Activated T-cell treated with anti-CD3 and anti-CD28 coated beads for 1 hour (primary cell): ENCODE data around the gene KRT27.
"Not testable (repeated sequence)": the region's sequence is repeated elsewhere in the genome, so short reads cannot be mapped to it uniquely, and the experiment has no call there.

Source experiments
- DNase-seq: peaks from one replicate; pipeline ENCODE4 v3.0.0-alpha.2; 2020; ENCODE audit warnings: low read depth

The KRT27 gene, protein sequence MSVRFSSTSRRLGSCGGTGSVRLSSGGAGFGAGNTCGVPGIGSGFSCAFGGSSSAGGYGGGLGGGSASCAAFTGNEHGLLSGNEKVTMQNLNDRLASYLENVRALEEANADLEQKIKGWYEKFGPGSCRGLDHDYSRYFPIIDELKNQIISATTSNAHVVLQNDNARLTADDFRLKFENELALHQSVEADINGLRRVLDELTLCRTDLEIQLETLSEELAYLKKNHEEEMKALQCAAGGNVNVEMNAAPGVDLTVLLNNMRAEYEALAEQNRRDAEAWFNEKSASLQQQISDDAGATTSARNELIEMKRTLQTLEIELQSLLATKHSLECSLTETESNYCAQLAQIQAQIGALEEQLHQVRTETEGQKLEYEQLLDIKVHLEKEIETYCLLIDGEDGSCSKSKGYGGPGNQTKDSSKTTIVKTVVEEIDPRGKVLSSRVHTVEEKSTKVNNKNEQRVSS

DNA sequence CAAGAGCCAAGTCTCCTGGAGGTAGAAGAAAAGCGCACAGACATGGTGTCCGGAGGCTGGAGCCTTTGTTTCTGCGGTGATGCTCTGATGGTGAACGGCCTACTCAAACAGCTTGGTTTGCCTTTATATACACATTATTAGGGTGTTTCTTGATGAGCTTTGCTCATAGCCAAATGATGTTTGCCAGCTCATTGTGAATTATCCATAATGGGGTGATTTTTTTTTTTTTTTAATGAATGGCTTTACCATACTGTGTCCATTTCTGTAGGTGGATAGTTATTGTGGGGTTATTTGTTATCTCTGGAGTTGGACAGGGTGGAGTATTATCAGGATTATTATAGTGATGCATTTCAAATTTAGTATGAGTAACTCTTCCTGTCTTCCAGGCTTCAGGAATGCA, at the start of gene KRT27:
Gene KRT27, minus strand, starts transcription at position 101 of the 400 bp plus-strand sequence. Its CDS starts 57 bp downstream, at position 44.
- no peak for DNase-seq

DNA sequence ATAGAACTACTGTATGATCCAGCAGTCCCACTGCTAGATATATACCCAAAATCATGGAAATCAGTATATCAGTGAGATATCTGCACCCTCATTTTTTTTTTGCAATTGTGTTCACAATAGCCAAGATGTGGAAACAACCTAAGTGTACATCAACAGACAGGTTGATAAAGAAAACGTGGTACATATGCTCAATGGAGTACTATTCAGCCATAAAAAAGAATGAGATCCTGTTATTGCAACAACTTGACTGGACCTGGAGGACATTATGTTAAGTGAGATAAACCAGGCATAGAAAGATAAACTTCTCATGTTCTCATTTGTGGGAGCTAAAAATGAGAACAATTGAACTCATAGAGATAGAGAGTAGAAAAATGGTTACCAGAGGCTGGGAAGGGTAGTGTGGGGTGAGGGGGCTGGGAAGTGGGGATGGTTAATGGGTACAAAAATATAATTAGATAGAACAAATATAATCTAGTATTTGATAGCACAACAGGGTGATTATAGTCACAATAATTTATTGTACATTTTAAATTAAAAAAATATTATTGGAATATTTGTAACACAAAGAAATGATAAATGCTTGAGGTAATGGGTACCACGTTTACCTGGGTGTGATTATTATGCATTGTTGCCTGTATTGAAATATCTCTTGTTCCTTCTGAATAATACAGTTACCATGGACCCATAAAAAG, 47.9 kb upstream of the KRT27 start:
- no peak for DNase-seq

GRCh38 chr17:40828454-40829044, 46.2 kb upstream of the KRT27 start:
- DNase-seq = no peak

- DNase-seq = no peak
Measured at GRCh38 chr17:40827746-40828453, 45.5 kb upstream of the KRT27 start.

DNA sequence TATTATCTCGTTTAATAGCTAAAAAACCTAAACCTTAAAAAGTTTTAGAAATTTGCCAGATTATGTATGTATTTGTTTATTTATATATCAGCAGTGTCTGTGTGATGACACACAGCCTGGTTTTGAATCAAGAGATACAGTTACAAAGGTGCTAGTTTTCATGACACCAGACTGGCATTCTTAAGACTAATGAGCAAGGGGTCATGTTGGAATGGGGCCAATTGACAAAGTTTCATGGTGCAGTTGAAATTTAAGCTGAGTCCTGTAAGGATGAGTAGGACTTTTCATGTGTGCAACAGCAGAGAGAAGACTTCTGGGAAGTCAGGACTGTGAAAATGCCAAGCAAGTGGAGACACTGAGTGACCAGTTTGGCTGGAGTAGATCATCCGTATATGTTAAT, 43.2 kb upstream of the KRT27 start:
- no peak for DNase-seq

DNA sequence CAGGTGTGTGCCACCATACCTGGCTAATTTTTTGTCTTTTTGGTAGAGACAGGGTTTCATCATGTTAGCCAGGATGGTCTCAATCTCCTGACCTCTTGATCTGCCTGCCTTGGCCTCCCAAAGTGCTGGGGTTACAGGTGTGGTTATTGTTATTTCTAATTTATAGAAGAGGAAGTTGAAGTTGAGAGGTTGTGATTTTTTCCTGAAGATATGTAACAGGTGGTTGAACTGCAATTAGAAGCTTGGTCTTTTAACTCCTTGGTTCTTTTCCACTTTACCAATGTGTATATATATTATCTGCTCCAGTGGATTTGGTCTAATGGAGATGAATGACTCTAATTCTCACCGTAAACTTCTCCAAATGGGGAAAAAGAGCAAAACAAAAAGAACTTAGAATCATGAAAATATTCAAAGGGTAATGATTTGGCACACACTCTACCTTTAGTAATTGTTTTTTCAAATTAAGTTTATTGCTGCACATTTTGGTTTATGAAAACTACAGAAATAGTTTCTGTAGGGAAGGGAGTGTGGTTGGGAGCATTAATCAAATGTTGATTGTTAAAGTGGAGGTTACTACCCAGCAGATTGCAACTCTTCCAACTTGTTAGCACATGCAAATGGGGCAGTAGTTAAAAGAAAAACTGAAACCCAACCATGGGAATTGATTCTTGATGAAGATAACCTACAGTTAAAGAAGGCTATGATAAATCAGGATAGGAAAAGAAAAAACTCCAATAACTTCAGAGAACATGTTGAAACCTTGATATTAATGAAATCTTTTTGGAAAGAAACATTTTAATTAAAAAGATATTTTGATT, 41.9 kb upstream of the KRT27 start:
- no peak for DNase-seq

- no peak for DNase-seq
Measured at GRCh38 chr17:40822132-40822812, 39.9 kb upstream of the KRT27 start, which contains the start of gene KRT10. KRT10 (minus strand) TSS chr17:40822614; CDS start chr17:40822585, 29 bp downstream.

DNA sequence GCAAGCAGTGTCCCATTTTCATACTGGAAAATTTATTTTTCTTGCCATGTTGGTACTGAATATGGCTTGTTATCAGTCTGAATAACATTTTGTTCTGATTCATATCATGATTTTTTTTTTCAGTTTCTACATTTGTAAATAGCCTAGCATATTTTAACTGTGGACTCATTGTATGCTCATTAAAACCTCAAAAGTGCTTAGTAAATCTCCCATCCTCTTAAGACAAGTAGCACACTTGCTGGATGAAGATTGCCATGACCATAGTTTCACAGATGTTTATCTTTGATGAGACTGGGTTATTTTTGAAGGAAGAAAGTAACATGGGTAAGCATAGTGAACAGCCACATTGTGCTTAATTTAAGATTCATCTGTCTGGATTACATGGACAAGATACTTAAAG, 39.2 kb upstream of the KRT27 start:
- no peak for DNase-seq

GRCh38 chr17:40820228-40820838, 38.0 kb upstream of the KRT27 start:
- DNase-seq = no peak

DNA sequence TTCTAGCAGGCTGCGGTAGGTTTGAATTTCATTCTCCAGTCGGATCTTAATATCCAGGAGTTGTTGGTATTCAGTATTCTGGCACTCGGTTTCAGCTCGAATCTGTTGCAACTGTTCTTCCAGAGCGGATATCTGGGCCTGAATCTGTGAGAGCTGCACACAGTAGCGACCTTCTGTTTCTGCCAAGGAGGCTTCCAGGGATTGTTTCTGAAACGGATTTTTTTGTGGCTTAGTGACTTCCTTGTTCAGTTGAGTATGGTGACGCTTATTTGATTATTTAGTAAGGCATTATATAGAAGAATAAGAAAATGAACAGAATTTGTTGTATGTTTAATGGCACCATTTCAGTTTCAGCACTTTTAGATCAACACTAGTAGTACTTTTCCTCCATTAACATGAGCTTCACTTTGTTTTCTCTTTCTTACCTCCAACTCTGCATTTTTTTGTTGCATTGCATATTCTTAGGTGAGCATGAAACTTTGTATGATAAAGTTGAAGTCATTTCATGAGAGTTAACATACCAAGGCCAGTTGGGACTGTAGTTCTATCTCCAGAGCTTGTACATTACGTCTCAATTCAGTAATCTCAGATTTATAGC, 37.3 kb upstream of the KRT27 start:
- no peak for DNase-seq

- peak; percentile 69 for DNase-seq
Measured at GRCh38 chr17:40818733-40819527, 36.6 kb upstream of the KRT27 start.

DNA sequence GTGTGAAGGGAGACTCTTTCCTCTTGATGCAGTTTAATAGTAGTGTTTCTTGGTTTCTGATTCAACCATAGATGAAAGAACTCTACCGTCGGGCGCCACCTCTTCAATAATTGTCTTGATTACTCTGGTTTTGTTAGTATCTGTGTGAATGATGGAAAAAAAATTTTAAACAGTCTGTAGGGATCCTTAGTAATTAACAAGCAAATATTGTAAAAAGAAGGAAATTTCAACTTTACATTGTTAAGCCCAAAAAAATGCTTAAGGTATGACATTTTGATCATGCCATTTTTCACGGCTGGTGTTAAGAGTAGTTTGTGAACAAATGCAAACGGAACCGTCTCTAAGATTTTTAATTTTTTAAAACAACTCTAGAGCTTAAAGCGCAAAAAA, 36.0 kb upstream of the KRT27 start:
- DNase-seq = no peak

DNA sequence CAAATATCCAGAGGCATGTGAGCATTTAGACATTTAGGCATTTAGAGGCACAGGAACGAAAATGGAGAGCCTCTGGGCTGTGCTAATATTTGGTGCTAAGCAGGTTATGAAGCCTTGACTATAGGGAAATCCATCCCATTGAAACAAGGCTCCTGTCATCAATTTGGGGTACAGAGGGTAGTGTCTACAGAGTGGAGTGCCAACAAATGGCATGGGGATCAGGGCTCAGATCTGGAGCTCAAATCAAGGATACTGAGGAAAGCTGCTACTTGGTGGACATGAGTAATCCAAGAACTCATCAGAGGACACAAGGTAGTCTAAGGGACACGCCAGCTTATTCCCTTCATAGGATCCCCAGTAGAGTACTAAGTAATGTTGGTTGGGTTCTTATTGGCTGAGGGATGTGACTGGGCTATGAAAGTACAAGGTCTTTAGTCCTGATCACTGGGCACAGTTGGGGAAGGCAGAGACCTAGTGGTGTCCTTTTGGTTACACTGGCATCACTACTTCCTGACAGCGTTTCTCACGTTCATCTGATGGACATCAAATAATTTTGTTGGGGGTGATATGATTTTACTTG, 34.8 kb upstream of the KRT27 start:
- DNase-seq = no peak

DNA sequence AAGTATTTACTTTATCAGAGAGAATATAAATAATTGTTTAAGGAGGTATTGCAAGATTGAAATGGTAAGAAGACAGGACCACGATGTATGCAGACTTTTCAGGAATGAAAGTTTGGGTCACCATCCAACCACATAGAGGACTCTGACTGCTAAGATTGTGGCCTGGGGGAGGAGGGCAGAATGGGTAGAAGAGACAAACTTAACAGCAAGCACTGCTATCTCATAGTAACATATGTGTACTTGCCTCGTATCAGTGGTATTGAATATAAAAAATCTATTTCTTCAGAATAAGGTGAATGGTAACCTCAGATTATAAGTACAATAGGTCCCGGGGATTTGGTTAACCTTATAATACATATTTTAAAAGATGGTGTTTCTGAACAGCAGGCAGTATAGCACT, 34.2 kb upstream of the KRT27 start:
- no peak for DNase-seq

GRCh38 chr17:40815381-40815780, 33.0 kb upstream of the KRT27 start:
- no peak for DNase-seq

GRCh38 chr17:40814657-40815056, 32.3 kb upstream of the KRT27 start:
- not testable (repeated sequence) for DNase-seq

- no peak for DNase-seq
Measured at GRCh38 chr17:40813804-40814203, 31.5 kb upstream of the KRT27 start.

DNA sequence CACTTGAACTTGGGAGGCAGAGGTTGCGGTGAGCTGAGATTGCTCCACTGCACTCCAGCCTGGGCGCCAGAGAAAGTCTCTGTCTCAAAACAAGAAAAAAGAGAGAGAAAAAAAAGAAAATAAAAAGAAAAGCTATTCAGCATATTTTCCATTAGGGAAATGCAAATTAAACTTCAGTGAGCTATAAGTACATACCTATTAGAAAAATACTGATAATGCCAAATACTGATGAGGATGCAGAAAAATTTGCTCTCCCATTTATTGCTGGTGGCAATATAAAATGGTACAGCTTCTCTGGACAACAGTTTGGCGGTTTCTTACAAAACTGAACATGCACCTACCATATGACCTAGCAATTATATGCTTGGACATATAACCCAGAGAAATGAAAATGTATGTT, 30.3 kb upstream of the KRT27 start:
- DNase-seq = no peak

DNA sequence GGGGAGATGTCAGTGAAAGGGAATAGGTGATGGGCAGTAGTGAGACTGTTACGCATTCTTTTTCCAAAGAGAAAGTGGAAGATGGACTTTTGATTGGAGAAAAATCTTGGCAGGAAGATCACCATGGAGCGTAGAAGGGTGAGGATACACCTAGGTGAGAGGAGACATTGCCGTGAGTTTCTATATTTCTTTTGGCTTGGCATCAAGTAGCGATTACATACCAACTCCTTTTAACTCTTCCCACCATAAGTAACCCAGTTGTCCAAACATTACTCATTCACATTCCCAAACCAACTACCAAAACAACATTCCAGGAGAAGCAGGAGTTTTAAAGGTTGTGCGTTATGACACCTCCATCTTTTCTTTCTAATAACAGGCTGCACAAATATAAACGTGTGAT, 28.1 kb upstream of the KRT27 start:
- no peak for DNase-seq
